Caco-2 (cell line): Measurements from ENCODE around the gene CTIF. TPM values are rescaled to one million over a fixed set of nuclear protein-coding genes. Genes with fewer than 3 reads are reported as not detected.
A peak's percentile ranks its signal among the peaks of the same experiment; 100 is the strongest.

Source experiments
- BruUV-seq: library from RNA; stranded (reverse); fragments of 400-500 nt; replicated peaks from 2 replicates; lab custom pipeline; 2021; lab: Mats Ljungman, UMichigan
- CTCF ChIA-PET: fragments of 300-600 bp; sonication (Branson Sonifier 250); formaldehyde crosslinking; loops from one replicate; lab custom pipeline; 2022; ENCODE audit warnings: antibody characterized with exemption; lab: Charles Lee
- POLR2A ChIA-PET: fragments of 300-600 bp; sonication (Branson Sonifier 250); formaldehyde crosslinking; loops from one replicate; lab custom pipeline; 2022; ENCODE audit warnings: antibody characterized with exemption; lab: Charles Lee
- DNase-seq, 2 experiments: peaks; one replicate each; pipeline versions ENCODE4 v3.0.0 to v3.0.0-alpha.2; 2020 to 2022
- H3K27me3 ChIP-seq: replicated peaks from 2 replicates; pipeline ENCODE4 v1.6.0; 2011; ENCODE audit warnings: low read length; ENCODE audit not compliant: control insufficient read depth, insufficient read depth
- H3K36me3 ChIP-seq: 2 replicates; pipeline ENCODE4 v1.5.1; 2011; ENCODE audit warnings: low read length; ENCODE audit not compliant: control insufficient read depth, insufficient read depth
- H3K4me1 ChIP-seq: fragments of 250-450 bp; sonication (Bioruptor Pico); 2 replicates; pipeline ENCODE4 v1.5.1; 2020; ENCODE audit warnings: mild to moderate bottlenecking
- H3K4me3 ChIP-seq: 2 replicates; pipeline ENCODE4 v1.5.1; 2011; ENCODE audit warnings: low read depth, mild to moderate bottlenecking, control low read depth, low read length
- H3K9me3 ChIP-seq: fragments of 250-450 bp; sonication (Bioruptor Pico); 2 replicates; pipeline ENCODE4 v1.5.1; 2020; ENCODE audit warnings: mild to moderate bottlenecking, moderate library complexity
- H3K27ac Mint-ChIP-seq: one replicate; pipeline ENCODE4 v1.8.0; 2022; ENCODE audit warnings: mixed read lengths; ENCODE audit not compliant: unreplicated experiment
- H3K27me3 Mint-ChIP-seq: one replicate; pipeline ENCODE4 v1.8.0; 2022; ENCODE audit warnings: mixed read lengths; ENCODE audit not compliant: insufficient read depth, unreplicated experiment
- H3K36me3 Mint-ChIP-seq: one replicate; pipeline ENCODE4 v1.8.0; 2022; ENCODE audit warnings: mild to moderate bottlenecking, mixed read lengths; ENCODE audit not compliant: insufficient read depth, unreplicated experiment
- H3K4me1 Mint-ChIP-seq: one replicate; pipeline ENCODE4 v1.8.0; 2022; ENCODE audit warnings: low read depth, mixed read lengths; ENCODE audit not compliant: unreplicated experiment
- H3K4me3 Mint-ChIP-seq: one replicate; pipeline ENCODE4 v1.8.0; 2022; ENCODE audit warnings: mild to moderate bottlenecking, moderate library complexity, mixed read lengths; ENCODE audit not compliant: unreplicated experiment
- H3K9me3 Mint-ChIP-seq: one replicate; pipeline ENCODE4 v1.8.0; 2022; ENCODE audit warnings: mixed read lengths; ENCODE audit not compliant: unreplicated experiment
- CTCF ChIP-seq, 2 experiments: fragments of 200-600 bp in 1 of 2; IDR thresholded peaks; 1 replicate in 1 of 2; 2 replicates in 1 of 2; pipeline versions ENCODE4 v1.5.1 to v1.8.0; 2011 to 2022; ENCODE audit warnings: antibody characterized with exemption in 1 of 2, control low read depth in 1 of 2, inconsistent platforms in 1 of 2, low read depth in 1 of 2, low read length in 1 of 2, mild to moderate bottlenecking in 1 of 2, moderate library complexity in 1 of 2; ENCODE audit not compliant: insufficient read depth in 1 of 2, severe bottlenecking in 1 of 2, unreplicated experiment in 1 of 2
- intact Hi-C: fragments of 100-400 bp; cut with micrococcal nuclease; formaldehyde crosslinking; loops from one replicate; pipeline ENCODE4 v1.10.0; 2022; ENCODE audit not compliant: unreplicated experiment
- total RNA-seq: library from RNA; stranded (reverse); gene quantifications from 2 replicates; pipeline ENCODE4 v1.2.3, GENCODE V29; 2022

Gene CTIF
- total RNA-seq, 1 experiment from 2014 or later = 19.9 TPM

- H3K4me1 Mint-ChIP-seq = no peaks in the 10 kb centered on the region
- peak overlapping the region; percentile 82 for H3K27ac Mint-ChIP-seq
- H3K9me3 Mint-ChIP-seq = no peaks in the 10 kb centered on the region
- Histone ChIP-seq H3K4me3 (peak overlapping the region; percentile 15; the same call in 1 of the 2 replicates), H3K4me1 (peaks cover 20% of the 10 kb centered on the region), H3K27me3 (no peaks in the 10 kb centered on the region), H3K9me3 (no peaks in the 10 kb centered on the region), H3K36me3 (no peaks in the 10 kb centered on the region)
- no peak for TF ChIP-seq CTCF (IDR thresholded peaks at IDR 0.05; ENCODE audit: insufficient read depth in 1 of 2, low read depth in 1 of 2, low read length in 1 of 2, severe bottlenecking in 1 of 2, unreplicated experiment in 1 of 2)
- H3K36me3 Mint-ChIP-seq = peaks cover 10% of the 10 kb centered on the region
- DNase-seq = peak; percentile 62 to 77
- no peaks in the 10 kb centered on the region for H3K27me3 Mint-ChIP-seq
- CTCF ChIA-PET = no interaction called here
- TSS peak; percentile 59 for BruUV-seq
- POLR2A ChIA-PET = no interaction called here
- H3K4me3 Mint-ChIP-seq = peak overlapping the region; percentile 70
- intact Hi-C loops = loop anchor here (1.0 to 10.0 kb wide), 3 partner anchors 47 to 163 kb away; no protein-coding TSS in a partner anchor
These were observed 242.5 kb downstream of the CTIF start for GRCh38 chr18:48781163-48781987.

DNA sequence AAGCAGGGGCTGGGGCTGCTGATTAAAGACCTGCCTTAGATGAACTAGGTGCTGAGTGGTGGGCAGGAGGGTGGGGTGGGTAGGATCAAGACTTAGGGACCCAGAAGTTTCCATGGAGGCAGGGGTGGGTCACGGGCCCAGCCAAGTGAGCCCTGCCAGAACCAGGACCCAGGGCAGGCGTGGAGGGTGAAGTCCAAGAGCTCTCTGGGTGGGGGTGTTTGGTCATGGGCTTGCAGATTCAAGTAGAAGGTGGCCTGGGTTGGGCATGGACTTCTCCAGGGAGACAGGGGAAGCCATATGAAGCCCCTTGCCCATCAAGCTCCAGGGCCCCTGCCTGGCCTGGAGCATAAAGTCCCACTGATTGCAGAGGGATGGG is 243.1 kb downstream of the CTIF start:
- TF ChIP-seq CTCF (IDR thresholded peaks at IDR 0.05; ENCODE audit: insufficient read depth in 1 of 2, low read depth in 1 of 2, low read length in 1 of 2, severe bottlenecking in 1 of 2, unreplicated experiment in 1 of 2) = no peak
- Histone ChIP-seq H3K27me3 (no peaks in the 10 kb centered on the region), H3K4me1 (peaks cover 20% of the 10 kb centered on the region), H3K36me3 (no peaks in the 10 kb centered on the region), H3K9me3 (no peaks in the 10 kb centered on the region), H3K4me3 (no peak overlapping the region)
- H3K9me3 Mint-ChIP-seq = no peaks in the 10 kb centered on the region
- CTCF ChIA-PET = no interaction called here
- intact Hi-C loops = loop anchor here (1.0 to 10.0 kb wide), 3 partner anchors 47 to 163 kb away; no protein-coding TSS in a partner anchor
- H3K36me3 Mint-ChIP-seq = peaks cover 10% of the 10 kb centered on the region
- no peaks in the 10 kb centered on the region for H3K4me1 Mint-ChIP-seq
- H3K27ac Mint-ChIP-seq = peak overlapping the region; percentile 82
- DNase-seq = no peak
- peak overlapping the region; percentile 70 for H3K4me3 Mint-ChIP-seq
- no TSS peak for BruUV-seq
- POLR2A ChIA-PET = no interaction called here
- H3K27me3 Mint-ChIP-seq = no peaks in the 10 kb centered on the region

- peaks cover 20% of the 10 kb centered on the region for H3K4me1 ChIP-seq
- ChIA-PET CTCF (interaction anchor here (0.6 kb wide), 1 partner anchor 47 kb away, joined by 3 read pairs; no protein-coding TSS in a partner anchor), POLR2A (no interaction called here)
- H3K27me3 ChIP-seq = no peaks in the 10 kb centered on the region
- no TSS peak for BruUV-seq
- Mint-ChIP-seq H3K27ac (no peak overlapping the region), H3K4me3 (no peak overlapping the region), H3K27me3 (no peaks in the 10 kb centered on the region), H3K9me3 (no peaks in the 10 kb centered on the region), H3K4me1 (no peaks in the 10 kb centered on the region), H3K36me3 (peaks cover 10% of the 10 kb centered on the region)
- H3K4me3 ChIP-seq = no peak overlapping the region
- no peak for DNase-seq
- intact Hi-C loops = loop anchor here (10.0 kb wide), 1 partner anchor 162 kb away; no protein-coding TSS in a partner anchor
- H3K9me3 ChIP-seq = no peaks in the 10 kb centered on the region
- H3K36me3 ChIP-seq = no peaks in the 10 kb centered on the region
- TF ChIP-seq CTCF (IDR thresholded peaks at IDR 0.05; ENCODE audit: insufficient read depth in 1 of 2, low read depth in 1 of 2, low read length in 1 of 2, severe bottlenecking in 1 of 2, unreplicated experiment in 1 of 2) = no peak
These were observed 243.6 kb downstream of the CTIF start for GRCh38 chr18:48782381-48782861.
